Fibroblast of skin of back (primary cell): ENCODE measurements around the gene SLC4A4. TPM values are rescaled to one million over a fixed set of nuclear protein-coding genes. Genes with fewer than 3 reads are reported as not detected.

Experiments used
- DNase-seq: peaks from one replicate; pipeline ENCODE4 v3.0.0-alpha.2; 2013
- polyA plus RNA-seq, 2 experiments: library from polyadenylated mRNA; unstranded; fragments of 120-200 nt; gene quantifications; one replicate each; pipeline ENCODE4 v1.2.1, GENCODE V29; 2013; ENCODE audit not compliant: insufficient read length in 2 of 2

The SLC4A4 gene
- 0.86 TPM for polyA plus RNA-seq (2013, experiment 1 of 2; ENCODE audit: insufficient read length)
- 0.84 TPM for polyA plus RNA-seq (2013, experiment 2 of 2; ENCODE audit: insufficient read length)

DNA sequence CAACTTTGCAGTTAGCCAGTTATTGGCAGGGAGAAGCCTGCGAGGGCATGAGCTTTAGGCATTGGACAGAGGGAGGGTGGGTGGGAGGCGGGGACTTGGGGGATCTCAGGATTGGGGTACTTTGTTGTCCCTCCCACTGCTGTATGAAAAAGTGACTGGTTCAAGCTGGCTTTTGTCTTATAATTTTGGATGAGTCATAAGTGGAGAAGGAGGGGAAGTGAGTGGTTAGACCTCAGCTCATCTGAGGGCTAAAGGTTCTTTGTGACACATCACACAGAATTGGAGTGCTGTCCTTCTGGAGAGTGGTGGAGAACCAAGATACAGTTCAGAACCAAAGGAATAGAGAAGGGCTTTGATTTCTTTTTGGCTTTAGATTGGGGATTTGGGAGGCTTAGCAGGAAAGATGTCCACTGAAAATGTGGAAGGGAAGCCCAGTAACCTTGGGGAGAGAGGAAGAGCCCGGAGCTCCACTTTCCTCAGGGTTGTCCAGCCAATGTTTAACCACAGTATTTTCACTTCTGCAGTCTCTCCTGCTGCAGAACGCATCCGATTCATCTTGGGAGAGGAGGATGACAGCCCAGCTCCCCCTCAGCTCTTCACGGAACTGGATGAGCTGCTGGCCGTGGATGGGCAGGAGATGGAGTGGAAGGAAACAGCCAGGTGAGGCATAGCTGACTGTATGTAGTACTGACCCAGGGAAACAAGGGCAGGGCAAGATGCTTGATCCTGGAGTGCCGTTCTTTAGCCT is at the start of gene SLC4A4:
TSS of gene SLC4A4 (plus strand) at position 175 of the 748 bp plus-strand sequence.
- peak; percentile 68 for DNase-seq

DNA sequence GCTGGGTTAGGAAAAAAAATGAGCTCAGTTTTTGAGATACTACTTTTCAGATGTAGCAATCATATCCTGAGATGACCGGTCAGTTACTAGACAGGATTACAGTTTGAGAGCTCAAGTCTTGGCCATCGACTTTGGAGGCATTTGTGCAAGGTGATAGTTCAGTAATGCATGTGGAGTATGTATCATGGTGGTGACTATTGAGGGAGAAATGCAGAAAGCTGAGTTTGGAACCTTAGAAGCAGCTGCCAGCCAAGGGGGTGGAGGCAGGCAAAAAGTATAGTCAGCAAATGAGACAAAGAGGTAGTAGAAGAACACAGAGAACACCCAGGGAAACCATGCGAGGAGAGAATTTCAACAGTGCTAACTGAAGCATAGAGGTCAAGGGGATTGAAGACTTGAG is 48.7 kb upstream of the SLC4A4 start:
- peak; percentile 62 for DNase-seq

GRCh38 chr4:71290476-71290875 is 48.3 kb upstream of the SLC4A4 start:
- no peak for DNase-seq

GRCh38 chr4:71292228-71292627 is 46.6 kb upstream of the SLC4A4 start:
- no peak for DNase-seq

DNA sequence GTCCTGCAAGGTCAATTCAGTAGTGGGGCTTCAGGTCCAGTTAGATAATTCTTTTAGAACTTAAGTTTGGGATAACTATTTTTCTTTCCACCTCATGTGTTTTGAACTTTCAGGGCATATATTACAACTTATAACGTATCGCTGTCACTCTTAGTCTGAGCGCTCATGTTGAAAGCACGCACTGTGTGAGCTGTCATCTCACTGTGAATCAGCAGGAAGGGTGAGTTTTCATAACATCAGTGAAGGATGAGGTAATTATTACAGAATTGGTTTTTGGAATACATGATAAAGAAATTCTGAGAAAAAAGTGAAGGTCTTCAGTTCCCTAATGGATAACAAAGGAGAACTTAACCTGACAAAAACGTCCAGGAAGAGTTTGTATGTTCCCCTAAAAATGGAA is 45.1 kb upstream of the SLC4A4 start:
- peak; percentile 81 for DNase-seq

GRCh38 chr4:71294301-71294700 is 44.5 kb upstream of the SLC4A4 start:
- peak; percentile 55 for DNase-seq

GRCh38 chr4:71296945-71297344 is 41.9 kb upstream of the SLC4A4 start:
- DNase-seq: no peak

- no peak for DNase-seq
These were observed 38.5 kb upstream of the SLC4A4 start for GRCh38 chr4:71300362-71300761.

DNA sequence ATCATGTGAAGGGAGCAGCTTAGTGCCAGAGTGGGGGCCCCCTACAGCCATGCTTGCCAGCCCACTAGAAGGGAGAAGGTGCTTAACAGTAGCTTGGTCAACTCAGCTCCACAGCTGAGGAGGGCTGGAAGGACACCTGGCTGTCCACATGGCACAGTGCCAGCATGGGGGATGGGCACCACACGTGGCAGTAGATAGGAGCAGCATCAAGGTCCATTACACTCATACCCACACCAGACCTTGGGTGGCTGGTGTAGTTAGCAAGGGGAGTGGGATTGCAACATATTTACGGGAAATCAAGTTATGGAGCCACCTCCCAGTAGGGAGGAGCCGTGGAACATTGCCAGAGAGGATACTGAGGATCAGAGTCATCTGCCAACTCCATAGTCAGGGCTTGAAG is 37.9 kb upstream of the SLC4A4 start:
- DNase-seq: no peak

GRCh38 chr4:71303287-71303686 is 35.5 kb upstream of the SLC4A4 start:
- no peak for DNase-seq

DNA sequence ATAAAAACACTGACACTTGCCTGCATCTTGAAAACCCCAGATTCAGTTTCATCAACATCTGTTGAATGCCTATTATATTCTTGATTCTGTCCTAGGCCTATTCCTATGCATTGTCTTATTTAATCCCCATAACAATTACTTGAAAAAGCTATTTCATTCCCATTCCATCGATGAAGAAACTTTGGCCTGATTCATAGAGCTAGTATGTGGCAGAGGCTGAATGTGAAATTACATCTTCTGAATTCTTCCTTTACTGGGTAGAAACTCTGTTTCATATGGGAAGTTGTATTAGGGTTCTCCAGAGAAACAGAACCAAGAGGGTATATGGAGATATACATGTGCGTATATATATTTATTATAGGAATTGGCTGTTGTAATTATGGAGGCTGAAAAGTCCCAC is 35.0 kb upstream of the SLC4A4 start:
- no peak for DNase-seq

GRCh38 chr4:71304289-71304850 is 34.5 kb upstream of the SLC4A4 start:
- DNase-seq: no peak

- no peak for DNase-seq
These were observed 31.1 kb upstream of the SLC4A4 start for GRCh38 chr4:71307729-71308128.

DNA sequence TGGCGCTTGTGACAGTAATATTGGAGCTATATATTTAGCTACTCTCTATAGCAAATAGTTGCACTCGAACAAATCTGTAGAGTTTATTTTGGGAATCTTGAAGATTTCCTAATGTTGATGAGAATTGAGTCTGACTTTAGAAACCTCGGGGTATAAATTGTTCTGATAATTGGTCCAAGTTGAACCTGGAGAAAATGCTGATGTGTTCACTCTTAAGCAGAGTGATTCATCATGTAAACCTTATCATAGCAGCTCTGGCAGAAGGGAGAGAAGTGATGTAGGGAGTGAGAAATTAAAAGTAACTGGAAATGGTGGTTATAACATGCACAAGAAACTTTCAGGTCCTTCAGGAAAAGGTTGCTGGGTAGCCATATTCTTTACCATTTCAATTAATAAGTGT is 16.4 kb upstream of the SLC4A4 start:
- no peak for DNase-seq

GRCh38 chr4:71333368-71333767 is 5.5 kb upstream of the SLC4A4 start:
- no peak for DNase-seq

DNA sequence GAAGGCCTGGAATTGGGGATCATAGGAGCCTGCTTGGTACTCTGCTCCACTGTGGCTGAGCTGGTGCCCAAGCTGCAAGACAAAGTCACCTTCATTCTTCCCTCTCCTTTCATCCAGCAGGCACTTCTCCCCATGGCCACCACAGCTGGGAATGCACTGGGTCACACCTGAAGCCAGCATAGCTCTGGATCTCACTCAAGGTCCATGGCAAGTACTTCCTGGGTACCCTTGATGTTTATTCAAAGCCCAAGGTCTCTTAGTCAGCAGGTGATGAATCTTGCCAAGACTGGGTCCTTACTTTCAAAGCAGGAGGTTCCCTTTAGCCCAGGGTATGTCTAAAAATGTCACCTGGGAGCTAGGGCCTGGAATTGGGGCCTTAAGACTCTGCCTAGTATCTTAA is 4.9 kb upstream of the SLC4A4 start:
- no peak for DNase-seq

- peak; percentile 38 for DNase-seq
These were observed 4.3 kb upstream of the SLC4A4 start for GRCh38 chr4:71334465-71334882.

GRCh38 chr4:71343670-71344466 is 5.0 kb downstream of the SLC4A4 start:
- no peak for DNase-seq

GRCh38 chr4:71346710-71347109 is 7.9 kb downstream of the SLC4A4 start:
- no peak for DNase-seq

DNA sequence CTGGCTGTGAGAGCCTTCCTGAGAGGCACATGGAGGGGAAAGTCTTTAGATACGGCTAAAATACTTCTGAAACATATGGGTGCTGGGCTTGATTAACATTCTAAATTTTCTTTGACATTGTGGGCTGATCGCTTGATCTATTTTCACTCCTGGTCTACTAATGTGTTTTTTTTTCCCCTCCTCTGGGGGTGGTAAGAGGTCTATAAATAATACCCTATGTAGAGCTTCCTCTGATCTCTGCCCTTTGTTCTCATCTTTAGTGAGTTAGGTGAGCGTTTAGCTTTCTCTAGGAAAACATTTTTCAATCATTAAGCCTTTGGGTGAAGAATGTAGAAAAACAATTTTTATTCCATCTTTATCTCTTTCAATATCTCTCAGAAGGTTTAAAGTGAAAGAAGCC is 9.8 kb downstream of the SLC4A4 start:
- DNase-seq: no peak

DNA sequence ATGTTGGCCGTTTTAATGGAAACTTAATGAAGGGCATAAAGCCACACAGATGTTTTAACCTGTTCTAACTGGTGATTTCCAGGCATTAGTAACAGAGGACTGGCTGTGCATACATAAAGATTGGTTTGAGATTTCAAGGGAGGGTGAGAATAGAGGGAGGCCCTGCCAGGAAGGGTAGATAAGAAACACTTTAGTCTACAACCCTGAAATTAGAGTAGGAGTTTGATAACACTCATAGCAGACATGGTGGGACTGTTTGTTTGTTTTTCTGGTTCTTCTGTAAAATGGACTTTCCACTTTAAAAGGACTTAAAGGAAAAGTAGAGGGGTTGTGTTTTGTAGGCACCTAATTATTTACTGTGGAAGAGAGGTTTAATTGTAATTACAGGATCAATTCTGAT is 16.2 kb downstream of the SLC4A4 start:
- DNase-seq: no peak

DNA sequence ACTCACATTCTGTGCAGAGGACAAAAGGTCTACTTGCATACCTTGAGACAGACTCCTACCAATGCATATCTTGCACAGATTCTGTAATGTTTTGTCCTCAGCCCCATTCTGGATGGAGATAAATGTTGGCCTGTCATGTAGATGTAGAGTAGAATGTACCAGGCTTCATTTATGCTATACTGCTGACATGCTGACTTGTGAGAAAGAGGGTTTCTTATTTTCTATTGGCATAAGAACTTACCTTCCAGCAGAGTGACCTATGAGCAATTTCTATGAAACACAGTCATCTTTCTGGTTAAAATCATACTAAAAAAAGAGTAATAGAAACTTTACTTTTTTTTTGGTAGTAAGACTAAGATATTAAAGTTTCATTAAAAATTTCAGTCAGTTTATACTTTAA is 17.2 kb downstream of the SLC4A4 start:
- DNase-seq: no peak

- DNase-seq: no peak
These were observed 18.3 kb downstream of the SLC4A4 start for GRCh38 chr4:71356924-71357663.
